Right lobe of liver (tissue), 4 donors: ENCODE measurements around the gene PCDHGB1.

ENCODE experiments used
- POLR2A ChIP-seq: fragments of 450-650 bp; IDR thresholded peaks from one replicate; pipeline ENCODE4 v1.6.1; 2017; ENCODE audit warnings: antibody characterized with exemption, mild to moderate bottlenecking
- TF ChIP-seq, protein P1 (sequence below), 4 donors: fragments of 200-600 bp in 3 of 4; fragments of 450-650 bp in 1 of 4; IDR thresholded peaks; one replicate each; pipeline versions ENCODE4 v1.5.1 to v1.8.0; 2016 to 2022; ENCODE audit warnings: antibody characterized with exemption in 4 of 4, mild to moderate bottlenecking in 2 of 4
- donor health status: DM: no; HTN: no; CAD: no.
- donor health status: DM: no; HTN: no; CAD: no.
- donor health status: DM: no; HTN: yes; CAD: no.

DNA sequence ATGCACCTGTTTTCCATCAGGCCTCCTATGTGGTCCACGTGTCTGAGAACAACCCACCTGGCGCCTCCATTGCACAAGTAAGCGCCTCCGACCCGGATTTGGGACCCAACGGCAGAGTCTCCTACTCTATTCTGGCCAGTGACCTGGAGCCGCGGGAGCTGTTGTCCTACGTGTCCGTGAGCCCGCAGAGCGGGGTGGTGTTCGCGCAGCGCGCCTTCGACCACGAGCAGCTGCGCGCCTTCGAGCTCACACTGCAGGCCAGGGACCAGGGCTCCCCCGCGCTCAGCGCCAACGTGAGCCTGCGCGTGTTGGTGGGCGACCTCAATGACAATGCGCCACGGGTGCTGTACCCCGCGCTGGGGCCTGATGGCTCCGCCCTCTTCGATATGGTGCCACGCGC, 1.7 kb downstream of the PCDHGB1 start:
- no peak for TF ChIP-seq POLR2A
- TF ChIP-seq, protein P1, sequence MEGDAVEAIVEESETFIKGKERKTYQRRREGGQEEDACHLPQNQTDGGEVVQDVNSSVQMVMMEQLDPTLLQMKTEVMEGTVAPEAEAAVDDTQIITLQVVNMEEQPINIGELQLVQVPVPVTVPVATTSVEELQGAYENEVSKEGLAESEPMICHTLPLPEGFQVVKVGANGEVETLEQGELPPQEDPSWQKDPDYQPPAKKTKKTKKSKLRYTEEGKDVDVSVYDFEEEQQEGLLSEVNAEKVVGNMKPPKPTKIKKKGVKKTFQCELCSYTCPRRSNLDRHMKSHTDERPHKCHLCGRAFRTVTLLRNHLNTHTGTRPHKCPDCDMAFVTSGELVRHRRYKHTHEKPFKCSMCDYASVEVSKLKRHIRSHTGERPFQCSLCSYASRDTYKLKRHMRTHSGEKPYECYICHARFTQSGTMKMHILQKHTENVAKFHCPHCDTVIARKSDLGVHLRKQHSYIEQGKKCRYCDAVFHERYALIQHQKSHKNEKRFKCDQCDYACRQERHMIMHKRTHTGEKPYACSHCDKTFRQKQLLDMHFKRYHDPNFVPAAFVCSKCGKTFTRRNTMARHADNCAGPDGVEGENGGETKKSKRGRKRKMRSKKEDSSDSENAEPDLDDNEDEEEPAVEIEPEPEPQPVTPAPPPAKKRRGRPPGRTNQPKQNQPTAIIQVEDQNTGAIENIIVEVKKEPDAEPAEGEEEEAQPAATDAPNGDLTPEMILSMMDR (IDR thresholded peaks at IDR 0.05): no peak
